ENCODE data around the gene IDH1.

DNA sequence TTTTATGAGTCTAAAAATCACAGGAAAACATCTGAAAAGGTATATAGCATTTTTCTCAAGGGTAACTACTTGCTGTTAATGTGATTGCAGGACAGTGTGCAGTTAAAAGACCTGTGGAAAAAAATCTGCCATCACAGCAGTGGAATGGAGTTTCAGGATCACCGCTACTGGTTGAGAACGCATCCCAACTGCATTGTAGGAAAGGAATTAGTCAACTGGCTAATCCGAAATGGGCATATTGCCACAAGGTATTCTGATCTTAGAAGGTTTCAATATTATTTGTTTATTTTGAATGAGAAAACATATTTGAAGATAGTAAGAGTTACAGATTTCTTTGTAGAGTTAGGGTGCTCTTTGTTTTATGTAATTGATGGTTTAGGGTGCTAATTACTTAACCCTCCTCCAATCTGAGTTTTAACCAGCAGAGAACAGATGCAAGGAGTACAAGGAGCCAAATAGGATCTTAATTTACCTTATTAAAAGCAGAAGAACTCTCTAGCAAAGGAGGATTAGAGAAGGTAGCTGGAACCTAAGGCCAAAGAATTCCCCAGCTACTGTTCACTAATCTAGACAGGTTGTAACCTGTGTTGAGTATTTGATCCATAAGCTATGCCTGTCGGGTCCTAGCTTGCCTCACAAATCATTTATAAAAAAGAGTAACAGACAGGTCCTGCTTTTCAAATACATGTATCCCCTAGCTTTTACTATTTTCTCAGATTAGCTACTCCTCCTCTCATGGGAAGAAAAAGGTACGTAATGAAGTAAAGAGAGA, 46.2 kb upstream of the IDH1 start:
- TF ChIP-seq, protein P1, sequence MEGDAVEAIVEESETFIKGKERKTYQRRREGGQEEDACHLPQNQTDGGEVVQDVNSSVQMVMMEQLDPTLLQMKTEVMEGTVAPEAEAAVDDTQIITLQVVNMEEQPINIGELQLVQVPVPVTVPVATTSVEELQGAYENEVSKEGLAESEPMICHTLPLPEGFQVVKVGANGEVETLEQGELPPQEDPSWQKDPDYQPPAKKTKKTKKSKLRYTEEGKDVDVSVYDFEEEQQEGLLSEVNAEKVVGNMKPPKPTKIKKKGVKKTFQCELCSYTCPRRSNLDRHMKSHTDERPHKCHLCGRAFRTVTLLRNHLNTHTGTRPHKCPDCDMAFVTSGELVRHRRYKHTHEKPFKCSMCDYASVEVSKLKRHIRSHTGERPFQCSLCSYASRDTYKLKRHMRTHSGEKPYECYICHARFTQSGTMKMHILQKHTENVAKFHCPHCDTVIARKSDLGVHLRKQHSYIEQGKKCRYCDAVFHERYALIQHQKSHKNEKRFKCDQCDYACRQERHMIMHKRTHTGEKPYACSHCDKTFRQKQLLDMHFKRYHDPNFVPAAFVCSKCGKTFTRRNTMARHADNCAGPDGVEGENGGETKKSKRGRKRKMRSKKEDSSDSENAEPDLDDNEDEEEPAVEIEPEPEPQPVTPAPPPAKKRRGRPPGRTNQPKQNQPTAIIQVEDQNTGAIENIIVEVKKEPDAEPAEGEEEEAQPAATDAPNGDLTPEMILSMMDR (IDR thresholded peaks at IDR 0.05): no peak
- TF ChIP-seq TCF7L2 (IDR thresholded peaks at IDR 0.05; ENCODE audit: low read depth, low read length) (no peak), POLR2AphosphoS5 (IDR thresholded peaks at IDR 0.05; ENCODE audit: low read depth, low read length) (no peak), SIN3A (IDR thresholded peaks at IDR 0.05; ENCODE audit: borderline replicate concordance, insufficient read depth, low read depth, low read length) (no peak)
- TF ChIP-seq, protein P2, sequence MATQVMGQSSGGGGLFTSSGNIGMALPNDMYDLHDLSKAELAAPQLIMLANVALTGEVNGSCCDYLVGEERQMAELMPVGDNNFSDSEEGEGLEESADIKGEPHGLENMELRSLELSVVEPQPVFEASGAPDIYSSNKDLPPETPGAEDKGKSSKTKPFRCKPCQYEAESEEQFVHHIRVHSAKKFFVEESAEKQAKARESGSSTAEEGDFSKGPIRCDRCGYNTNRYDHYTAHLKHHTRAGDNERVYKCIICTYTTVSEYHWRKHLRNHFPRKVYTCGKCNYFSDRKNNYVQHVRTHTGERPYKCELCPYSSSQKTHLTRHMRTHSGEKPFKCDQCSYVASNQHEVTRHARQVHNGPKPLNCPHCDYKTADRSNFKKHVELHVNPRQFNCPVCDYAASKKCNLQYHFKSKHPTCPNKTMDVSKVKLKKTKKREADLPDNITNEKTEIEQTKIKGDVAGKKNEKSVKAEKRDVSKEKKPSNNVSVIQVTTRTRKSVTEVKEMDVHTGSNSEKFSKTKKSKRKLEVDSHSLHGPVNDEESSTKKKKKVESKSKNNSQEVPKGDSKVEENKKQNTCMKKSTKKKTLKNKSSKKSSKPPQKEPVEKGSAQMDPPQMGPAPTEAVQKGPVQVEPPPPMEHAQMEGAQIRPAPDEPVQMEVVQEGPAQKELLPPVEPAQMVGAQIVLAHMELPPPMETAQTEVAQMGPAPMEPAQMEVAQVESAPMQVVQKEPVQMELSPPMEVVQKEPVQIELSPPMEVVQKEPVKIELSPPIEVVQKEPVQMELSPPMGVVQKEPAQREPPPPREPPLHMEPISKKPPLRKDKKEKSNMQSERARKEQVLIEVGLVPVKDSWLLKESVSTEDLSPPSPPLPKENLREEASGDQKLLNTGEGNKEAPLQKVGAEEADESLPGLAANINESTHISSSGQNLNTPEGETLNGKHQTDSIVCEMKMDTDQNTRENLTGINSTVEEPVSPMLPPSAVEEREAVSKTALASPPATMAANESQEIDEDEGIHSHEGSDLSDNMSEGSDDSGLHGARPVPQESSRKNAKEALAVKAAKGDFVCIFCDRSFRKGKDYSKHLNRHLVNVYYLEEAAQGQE (IDR thresholded peaks at IDR 0.05; ENCODE audit: insufficient read depth in 1 of 2, low read depth in 2 of 2, low read length in 1 of 2): no peak

Data from Panc1 (cell line).